HG03521 (cell line): ENCODE data around the gene SLC32A1.

Experiments
- ATAC-seq: cut with Tn5 transposase; IDR thresholded peaks from one replicate; pipeline ENCODE4 v1.9.1; 2021; ENCODE audit warnings: mild to moderate bottlenecking, moderate library complexity; ENCODE audit not compliant: unreplicated experiment

SLC32A1 gene

DNA sequence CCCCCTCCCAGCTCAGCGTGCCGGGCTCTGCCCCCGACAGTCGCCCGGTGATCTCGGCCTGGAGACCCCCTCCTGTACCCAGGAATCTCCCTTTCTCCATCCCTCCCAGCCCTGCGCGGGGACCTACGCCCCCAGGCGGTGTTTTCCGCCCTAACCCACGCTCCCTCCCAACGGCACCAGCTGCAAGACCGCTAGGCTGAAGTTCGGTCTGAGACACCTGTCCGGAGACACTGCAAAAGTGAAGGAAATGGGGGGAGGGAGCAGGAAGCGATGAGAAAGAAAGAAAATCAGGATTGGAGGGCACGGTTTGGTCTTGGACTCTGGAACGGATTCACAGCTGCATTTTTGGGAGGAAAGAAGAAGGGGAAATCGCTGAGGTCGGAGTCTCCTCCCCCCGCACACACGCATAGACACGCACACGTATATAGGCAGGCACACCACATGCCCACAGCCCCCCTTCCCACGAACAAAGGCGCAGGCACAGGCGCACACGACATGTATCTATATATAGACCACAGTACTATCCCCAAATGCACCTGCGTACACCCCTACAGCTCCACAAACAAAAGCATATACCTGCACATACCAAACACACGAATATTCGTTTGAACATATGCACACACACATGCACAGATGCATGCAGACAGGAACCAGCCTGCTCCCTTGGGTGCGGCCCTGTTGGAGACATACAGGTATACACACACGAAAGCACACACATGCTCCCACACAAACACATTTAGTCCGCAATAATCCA, 1.0 kb downstream of the SLC32A1 start:
- ATAC-seq: no peak

DNA sequence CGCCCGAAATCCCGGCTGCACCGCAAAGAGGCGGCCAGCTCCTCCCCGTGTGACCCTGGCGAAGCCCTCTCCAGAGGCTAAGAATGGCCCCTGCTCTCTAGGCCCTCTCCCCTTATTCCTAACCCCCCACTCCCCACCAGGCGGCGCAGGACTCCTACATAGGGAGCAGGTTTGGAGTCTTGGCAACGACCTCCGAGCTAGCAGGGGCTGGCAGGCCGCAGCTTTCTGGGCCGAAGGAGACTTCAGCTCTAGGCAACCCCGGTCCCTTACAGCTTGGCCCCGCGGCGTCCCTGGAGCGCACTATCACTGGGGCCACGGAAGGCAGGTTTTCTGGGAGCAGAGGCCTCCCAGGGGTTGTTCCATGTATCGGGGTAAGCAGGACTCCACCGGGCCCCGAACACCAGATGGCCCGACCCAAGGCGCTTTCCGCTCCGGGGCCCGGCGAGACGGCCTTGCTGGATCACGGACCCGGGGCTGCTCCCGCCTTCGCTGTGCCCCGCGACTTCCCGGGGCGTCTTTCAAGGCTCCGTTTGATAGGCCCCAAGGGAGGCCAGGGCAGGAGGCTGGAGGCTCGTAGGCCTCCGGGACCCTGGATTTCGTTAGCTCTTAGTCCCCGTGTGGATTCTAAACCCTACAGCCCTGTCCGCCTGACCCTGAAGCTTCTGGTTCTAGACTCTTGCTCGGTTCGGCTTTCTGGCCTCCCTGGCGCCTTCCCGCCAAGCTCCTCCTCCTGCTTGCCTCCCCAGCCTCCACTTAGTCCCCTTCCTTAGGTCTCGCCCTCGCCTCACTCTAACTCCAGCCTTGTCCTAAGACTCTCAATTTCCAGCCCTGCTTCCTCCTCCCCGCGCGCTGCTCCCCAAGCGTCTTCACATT, 1.9 kb downstream of the SLC32A1 start:
- ATAC-seq: no peak

DNA sequence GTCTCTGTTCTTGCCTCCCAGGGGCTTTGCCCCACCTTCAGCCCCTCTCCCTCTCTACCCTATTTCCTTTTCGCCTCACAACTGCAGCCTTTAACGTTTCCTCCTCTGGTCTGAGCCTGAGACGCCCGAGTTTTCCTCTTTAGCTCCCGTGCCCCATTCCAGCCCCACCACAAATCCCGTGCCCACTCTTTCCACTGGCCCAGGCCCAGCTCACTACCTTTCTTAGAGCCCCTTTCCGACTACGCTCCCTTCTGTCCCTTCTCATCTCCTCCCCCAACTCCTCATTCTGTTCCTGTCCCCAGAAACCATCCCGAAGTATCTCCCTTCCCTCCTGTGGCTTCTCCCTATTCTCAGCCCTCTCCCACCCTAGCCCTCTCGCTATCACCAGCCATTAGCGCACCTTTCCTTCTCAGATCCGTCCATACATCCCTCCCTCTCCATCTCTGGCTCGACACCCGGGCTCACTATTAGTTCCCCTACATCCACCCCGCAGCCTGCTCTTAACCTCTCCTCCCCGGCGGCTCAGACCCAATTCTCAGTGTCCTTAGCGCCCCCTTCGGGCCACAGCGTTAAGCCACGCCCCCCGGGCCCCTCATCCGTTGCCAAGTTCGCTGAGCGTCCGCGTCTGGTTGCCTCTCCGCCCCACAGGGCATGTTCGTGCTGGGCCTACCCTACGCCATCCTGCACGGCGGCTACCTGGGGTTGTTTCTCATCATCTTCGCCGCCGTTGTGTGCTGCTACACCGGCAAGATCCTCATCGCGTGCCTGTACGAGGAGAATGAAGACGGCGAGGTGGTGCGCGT, 2.7 kb downstream of the SLC32A1 start:
- ATAC-seq: no peak

DNA sequence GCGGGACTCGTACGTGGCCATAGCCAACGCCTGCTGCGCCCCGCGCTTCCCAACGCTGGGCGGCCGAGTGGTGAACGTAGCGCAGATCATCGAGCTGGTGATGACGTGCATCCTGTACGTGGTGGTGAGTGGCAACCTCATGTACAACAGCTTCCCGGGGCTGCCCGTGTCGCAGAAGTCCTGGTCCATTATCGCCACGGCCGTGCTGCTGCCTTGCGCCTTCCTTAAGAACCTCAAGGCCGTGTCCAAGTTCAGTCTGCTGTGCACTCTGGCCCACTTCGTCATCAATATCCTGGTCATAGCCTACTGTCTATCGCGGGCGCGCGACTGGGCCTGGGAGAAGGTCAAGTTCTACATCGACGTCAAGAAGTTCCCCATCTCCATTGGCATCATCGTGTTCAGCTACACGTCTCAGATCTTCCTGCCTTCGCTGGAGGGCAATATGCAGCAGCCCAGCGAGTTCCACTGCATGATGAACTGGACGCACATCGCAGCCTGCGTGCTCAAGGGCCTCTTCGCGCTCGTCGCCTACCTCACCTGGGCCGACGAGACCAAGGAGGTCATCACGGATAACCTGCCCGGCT, 3.4 kb downstream of the SLC32A1 start:
- ATAC-seq: no peak

DNA sequence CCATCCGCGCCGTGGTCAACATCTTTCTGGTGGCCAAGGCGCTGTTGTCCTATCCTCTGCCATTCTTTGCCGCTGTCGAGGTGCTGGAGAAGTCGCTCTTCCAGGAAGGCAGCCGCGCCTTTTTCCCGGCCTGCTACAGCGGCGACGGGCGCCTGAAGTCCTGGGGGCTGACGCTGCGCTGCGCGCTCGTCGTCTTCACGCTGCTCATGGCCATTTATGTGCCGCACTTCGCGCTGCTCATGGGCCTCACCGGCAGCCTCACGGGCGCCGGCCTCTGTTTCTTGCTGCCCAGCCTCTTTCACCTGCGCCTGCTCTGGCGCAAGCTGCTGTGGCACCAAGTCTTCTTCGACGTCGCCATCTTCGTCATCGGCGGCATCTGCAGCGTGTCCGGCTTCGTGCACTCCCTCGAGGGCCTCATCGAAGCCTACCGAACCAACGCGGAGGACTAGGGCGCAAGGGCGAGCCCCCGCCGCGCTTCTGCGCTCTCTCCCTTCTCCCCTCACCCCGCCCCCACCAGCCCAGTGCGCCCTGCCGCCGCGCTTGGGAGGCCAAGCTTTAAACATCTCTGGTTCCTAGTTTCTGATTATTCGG, 4.0 kb downstream of the SLC32A1 start:
- ATAC-seq: no peak

DNA sequence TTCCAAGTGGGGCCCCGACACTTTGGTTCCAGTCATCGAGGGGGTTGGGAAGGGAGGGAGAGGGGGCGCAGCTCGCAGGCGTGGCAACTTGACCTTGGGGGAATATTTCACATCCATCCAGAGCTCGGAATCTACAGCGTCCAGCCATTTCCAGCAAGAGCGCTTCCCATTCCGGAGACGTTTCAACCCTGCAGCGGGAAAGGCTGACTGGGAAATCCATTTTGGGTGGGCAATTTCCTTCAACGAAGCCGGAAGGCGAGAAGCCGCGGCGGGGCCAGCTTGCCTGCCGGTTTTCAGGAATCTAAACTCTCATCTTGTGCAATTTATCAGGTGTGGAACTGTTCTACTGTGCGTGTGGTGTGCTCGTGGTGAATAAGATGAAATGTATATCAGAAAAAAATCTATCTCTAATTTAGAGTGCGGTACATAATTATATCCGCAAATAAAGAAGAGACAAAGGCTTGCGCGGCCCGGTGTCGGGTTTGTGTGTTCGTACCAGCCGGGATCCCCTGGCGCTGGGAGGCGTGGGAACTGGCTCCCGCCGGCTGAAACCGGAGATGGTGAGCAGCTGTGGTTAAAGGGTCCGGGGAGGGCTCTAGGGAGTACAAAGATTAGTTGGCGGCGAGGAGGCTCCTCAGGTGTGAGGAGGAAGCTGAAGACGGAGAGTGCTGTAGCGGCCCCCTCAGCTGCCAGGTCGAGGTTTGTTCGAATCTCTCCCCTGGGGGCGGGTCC, 4.8 kb downstream of the SLC32A1 start:
- no peak for ATAC-seq

DNA sequence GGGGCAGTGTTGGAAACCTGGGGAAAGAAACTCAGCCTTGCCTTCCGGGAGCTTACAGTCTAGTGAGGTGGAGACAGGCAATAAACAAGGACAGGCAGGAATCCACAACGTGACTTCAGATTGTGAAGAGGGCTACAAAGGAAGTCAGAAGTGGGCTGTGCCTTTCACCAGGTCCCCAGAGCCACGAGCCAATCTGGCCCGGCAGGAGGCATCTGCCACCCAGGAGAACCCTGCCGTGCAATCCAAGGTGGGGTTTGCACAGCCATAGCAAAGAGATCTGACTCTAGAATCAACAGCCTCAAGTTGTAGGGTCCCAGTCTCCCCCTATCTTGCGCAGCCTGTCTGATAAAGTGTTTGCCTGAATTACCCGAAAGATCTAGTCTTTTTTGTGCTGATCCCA, 5.5 kb downstream of the SLC32A1 start:
- ATAC-seq: no peak

DNA sequence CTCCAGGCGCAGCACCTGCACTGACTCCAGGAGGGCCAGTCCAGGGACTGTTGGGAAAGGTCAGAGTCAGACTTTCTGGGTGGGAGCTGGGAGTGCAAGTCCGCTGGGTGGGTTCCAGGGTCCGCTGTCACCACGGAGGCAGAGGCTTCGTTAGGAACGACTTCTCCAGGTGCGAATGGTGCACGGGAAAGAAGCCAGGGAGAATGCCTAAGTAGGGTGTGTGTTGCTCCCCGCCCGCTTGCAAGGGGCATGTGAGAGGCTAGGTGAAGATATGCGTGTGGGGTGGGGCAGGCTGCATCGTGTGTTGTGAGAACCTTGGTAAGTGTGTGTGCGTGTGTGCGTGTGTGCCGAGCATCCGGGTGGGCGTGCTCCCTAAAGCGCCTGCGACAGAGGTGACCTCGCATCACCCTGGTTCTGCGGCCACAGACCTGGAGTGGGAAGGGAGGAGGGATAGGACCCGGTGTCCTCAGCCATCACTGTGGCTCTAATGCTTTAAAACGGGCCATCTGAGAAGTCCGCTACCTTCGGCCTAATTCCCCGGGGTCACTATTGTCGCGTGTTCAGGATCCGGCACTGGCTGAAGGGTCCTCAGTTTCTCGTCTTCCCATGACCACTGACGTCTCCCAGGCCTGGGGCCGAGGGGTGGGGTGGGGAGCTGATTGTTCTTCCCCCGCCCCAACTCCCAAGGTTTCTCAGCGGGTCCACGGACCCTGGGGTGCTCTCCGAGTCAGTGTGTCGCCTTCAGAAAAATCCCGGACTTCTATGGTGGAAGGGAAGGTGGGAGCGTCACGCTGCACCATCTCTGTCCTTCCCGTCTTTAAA, 6.1 kb downstream of the SLC32A1 start:
- no peak for ATAC-seq

DNA sequence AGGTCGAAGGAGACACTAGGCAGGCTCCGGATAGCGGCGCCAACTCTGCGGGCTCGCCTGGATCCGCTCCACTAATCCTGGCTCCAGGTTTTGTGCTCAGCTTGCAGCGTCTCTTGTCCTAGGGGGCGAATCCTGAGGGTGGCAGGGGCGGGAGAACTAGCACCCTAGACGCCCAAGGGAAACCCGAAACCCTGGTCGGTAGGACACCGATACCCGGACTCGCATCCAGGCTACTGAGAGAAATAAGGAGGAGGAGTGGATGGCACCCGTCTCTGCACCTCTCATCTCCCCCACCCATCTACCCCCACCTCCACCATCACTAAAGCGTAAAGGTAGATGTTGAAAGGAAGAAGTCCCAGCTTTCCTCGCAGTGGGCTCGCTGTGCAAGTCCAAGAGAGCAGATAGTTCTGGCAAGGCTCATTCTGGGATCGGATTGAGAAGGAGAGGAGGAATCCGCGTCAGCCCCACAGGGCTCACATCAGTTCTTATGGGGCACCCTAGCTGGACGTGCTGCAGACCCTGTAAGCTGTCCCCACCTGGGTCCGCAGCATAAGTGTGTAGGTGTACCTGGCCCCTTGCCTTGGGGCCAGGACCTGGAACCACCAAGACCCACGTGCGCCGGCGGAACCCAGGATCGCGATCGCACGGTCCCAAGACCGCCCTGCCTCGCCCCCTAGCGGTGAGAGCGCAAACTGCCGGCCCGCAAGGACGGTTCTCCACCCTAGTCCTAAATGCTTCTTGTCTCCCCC, 6.9 kb downstream of the SLC32A1 start:
- peak; percentile 51 for ATAC-seq

DNA sequence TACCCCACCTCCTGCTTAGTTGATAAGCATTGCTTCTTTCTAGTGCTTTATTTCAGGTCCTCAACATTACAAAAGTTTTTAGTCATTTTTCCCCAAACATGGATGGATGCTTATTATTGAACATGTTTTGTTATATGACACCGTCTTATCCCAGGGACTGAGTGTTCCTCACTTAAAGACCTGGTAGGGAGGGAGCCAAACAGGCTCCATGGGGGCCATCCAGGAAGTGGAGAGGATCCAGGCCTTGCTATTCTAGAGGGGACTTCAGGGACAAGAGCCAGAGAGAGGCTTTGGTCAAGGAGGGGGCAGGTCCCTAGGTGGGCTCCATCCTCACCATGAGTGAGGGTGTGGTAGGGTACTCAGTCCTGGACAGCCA, 7.4 kb downstream of the SLC32A1 start:
- no peak for ATAC-seq

DNA sequence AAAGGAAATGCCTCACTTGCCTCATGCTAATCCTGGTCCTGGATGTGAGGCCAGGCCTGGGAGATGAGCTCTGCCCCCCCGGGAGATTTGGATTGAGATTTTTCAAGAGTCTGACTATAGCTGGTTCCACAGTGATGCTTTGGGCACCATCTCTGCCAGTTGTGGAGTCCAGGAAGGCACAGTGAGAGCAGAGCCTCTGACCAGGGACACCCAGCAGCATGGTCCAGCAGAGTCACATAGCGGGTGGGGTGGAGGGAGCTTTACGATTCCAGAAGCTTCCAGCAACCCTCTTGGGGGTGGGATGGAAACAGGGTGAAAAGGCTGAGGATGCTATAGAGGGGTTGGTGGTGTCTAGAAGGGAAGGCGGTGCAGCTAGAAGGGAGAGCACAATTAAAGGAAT, 8.7 kb downstream of the SLC32A1 start:
- ATAC-seq: no peak

DNA sequence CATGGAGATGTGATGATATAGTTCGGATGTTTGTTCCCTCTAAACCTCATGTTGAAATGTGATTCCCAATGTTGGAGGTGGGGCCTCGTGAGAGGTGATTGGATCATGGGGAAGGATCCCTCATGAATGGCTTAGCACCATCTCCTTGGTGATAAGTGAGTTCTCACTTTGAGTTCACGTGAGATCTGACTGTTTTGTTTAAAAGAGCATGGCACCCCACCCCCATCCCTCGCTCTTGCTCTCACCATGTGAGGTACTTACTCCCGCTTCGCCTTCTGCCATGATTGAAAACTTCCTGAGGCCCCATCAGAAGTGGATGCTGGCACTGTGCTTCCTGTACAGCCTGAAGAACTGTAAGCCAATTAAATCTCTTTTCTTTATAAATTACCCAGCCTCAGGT, 10.9 kb downstream of the SLC32A1 start:
- no peak for ATAC-seq

DNA sequence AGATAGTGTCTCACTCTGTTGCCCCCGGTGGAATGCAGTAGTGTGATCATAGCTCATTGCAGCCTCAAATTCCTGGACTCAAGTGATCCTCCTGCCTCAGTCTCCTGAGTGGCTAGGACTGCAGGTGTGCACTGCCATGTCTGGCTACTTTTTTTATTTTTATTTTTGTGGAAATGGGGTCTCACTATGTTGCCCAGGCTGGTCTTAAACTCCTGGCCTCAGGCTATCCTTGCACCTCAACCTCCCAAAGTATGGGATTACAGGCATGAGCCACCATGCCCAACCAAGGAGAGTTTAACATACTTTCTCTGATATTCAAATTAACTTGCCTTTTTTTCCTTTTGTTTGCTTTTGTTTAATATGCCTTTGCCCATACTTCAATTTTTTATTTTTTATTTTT, 13.6 kb downstream of the SLC32A1 start:
- ATAC-seq: no peak

DNA sequence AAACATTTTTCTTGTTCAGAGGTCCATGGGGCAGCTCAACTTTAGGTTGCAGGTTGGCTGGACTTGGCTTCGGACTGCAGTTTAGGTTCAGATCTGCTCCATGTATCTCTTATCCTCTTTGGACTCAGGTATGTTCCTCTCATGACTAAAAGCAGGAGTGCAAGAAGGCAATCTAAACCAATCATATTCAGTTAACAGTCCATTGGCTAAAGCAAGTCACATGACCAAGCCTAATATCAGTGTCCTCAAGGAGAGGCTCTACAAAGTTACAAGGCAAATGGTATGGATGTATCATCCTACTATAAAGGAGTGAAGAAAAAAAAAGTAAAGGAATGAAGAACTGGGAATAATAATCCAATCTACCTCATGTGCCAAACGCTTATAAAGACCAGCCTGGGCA, 21.5 kb downstream of the SLC32A1 start:
- no peak for ATAC-seq

DNA sequence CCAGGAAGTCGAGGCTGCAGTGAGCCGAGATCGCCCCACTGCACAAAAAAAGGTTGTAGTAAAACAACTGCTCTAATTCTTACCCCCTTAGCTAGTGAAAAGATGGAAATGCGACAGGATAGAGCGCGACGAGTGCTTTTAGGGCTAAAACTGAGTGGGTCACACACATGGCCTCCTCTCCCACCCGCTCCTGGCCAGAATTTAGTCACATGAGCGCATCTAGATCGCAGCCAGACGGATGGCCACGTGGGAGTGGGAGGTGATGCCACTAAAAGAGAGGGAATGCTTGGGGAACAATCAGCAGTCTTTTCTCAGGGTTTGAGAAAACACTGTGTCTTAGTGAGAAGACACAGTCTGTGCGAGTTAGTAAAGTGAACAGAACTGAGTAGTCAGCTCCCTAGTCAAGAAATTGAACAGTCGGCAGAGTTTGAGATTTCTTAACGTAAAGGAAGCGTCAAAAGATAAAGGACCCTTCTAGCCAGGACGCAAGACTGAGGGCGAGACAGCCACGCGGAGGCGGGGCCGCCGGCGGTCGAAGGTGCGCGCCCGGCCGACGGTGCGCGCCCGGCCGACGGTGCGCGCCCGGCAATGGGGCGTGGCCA, 23.3 kb downstream of the SLC32A1 start:
- ATAC-seq: no peak

DNA sequence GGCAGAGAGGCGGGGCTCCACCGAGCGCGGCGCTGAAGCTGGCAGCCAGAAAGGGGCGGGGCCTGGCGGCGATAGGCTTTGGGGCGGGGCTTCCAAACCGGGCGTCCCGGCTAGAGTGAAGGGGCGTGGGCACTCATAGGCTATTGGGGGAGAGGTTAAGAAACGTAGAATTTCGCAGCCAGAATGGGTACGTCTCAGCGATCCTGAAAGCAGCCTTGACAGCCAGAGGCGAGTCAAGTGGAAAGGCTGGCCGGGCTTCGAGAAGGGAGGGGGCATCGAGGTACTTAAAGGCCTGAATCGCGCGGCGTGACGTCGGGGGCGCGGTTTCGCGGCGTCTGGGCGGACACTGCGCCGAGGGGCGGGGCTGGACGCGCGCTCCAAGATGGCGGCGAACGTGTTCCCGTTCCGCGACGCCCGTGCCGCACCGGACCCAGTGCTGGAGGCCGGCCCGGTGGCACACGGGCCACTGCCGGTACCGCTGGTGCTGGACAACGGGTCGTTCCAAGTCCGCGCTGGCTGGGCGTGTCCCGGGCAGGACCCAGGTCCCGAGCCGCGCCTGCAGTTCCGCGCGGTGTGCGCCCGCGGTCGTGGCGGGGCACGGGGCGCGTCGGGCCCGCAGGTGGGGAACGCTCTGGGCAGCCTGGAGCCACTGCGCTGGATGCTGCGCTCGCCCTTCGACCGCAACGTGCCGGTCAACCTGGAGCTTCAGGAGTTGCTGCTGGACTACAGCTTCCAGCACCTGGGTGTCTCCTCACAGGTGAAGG, 24.0 kb downstream of the SLC32A1 start, which contains the start of gene ACTR5:
Gene ACTR5, plus strand, starts transcription at position 364 of the 764 bp plus-strand sequence. Its CDS starts 19 bp downstream, at position 383.
- peak; percentile 80 for ATAC-seq

DNA sequence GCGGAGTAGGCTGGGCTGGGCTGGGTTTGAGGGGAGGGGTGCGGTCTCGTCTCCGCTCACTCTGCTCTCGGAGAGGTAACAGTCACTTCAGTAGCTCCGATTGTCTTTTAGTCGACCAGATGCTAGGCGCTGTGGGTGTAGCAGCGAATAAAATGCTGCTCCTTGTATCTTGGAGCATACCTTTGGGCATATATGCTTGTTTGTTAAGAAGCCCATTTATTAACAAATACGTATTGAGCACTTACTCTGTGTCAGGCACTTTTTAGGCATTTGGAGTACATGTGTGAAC, 24.5 kb downstream of the SLC32A1 start:
- peak; percentile 21 for ATAC-seq
